ENCODE data around the gene CFDP1. TPM values are rescaled to one million over a fixed set of nuclear protein-coding genes. Genes with fewer than 3 reads are reported as not detected.

CFDP1 gene
- polyA plus RNA-seq, 2 of the 4 experiments (the other 2 are of a cell fraction): 70.2 to 72.8 TPM

- no peak for TF ChIP-seq ZSCAN20 (CRISPR knock-in tag; IDR thresholded peaks at IDR 0.05)
Measured at GRCh38 chr16:75343286-75343685, 90.0 kb downstream of the CFDP1 start (continued).

GRCh38 chr16:75342308-75342811 is 90.9 kb downstream of the CFDP1 start:
- H3K4me3 ChIP-seq: no peak overlapping the region
- H3K4me1 ChIP-seq: peaks cover 27% of the 10 kb centered on the region
- WGBS (ENCODE audit: missing lambda C conversion rate): 54% methylated on average over 2 of the region's 2 CpGs
- ATAC-seq: peak; percentile 34 to 60; a peak in 3 of 6 replicates
- no peaks in the 10 kb centered on the region for H3K9me3 ChIP-seq
- CTCF ChIA-PET: interaction anchor here (0.8 to 1.7 kb wide), 4 partner anchors 108 to 143 kb away, joined by 3 to 10 read pairs (median 4); no protein-coding TSS in a partner anchor
- POLR2A ChIA-PET: no interaction called here
- H3K27ac ChIP-seq: 0 out of 6 replicates have a peak overlapping the region, but pooled peaks of 1 of the 2 experiments have one; percentile 5
- DNase-seq (ENCODE audit: low read depth in 1 of 2, low spot score in 1 of 2): peak in 1 of 2 experiments; percentile 6
- TF ChIP-seq MAFK (IDR thresholded peaks at IDR 0.05; ENCODE audit: partially characterized antibody): peak; percentile 44
- TF ChIP-seq KDM5A (IDR thresholded peaks at IDR 0.05): no peak
- no peak for FAIRE-seq
- peak overlapping the region; percentile 47 for H3K4me2 ChIP-seq

GRCh38 chr16:75341564-75342307 is 91.6 kb downstream of the CFDP1 start:
- H3K27ac ChIP-seq: no peak overlapping the region
- ChIA-PET CTCF (interaction anchor here (0.8 to 1.7 kb wide), 3 partner anchors 108 to 142 kb away, joined by 3 to 5 read pairs (median 3); no protein-coding TSS in a partner anchor), POLR2A (no interaction called here)
- ATAC-seq: no peak
- no peak for DNase-seq (ENCODE audit: low read depth in 1 of 2, low spot score in 1 of 2)
- H3K4me2 ChIP-seq: peak overlapping the region; percentile 47
- peaks cover 27% of the 10 kb centered on the region for H3K4me1 ChIP-seq
- no peak for TF ChIP-seq CHD2 (IDR thresholded peaks at IDR 0.05; ENCODE audit: low read length, partially characterized antibody)
- no peak for TF ChIP-seq CEBPB (IDR thresholded peaks at IDR 0.05)
- TF ChIP-seq RARB (CRISPR knock-in tag; IDR thresholded peaks at IDR 0.05): no peak
- TF ChIP-seq JUNB (IDR thresholded peaks at IDR 0.05): no peak
- TF ChIP-seq, protein P1, sequence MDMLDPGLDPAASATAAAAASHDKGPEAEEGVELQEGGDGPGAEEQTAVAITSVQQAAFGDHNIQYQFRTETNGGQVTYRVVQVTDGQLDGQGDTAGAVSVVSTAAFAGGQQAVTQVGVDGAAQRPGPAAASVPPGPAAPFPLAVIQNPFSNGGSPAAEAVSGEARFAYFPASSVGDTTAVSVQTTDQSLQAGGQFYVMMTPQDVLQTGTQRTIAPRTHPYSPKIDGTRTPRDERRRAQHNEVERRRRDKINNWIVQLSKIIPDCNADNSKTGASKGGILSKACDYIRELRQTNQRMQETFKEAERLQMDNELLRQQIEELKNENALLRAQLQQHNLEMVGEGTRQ (IDR thresholded peaks at IDR 0.05): no peak
- no peak for TF ChIP-seq CBX8 (IDR thresholded peaks at IDR 0.05)
- no peak for TF ChIP-seq KDM1A (IDR thresholded peaks at IDR 0.05; ENCODE audit: low read depth)
- no peak for TF ChIP-seq NR3C1 (IDR thresholded peaks at IDR 0.05)
- no peak for TF ChIP-seq MAFK (IDR thresholded peaks at IDR 0.05; ENCODE audit: partially characterized antibody)
- no peak for TF ChIP-seq HES2 (IDR thresholded peaks at IDR 0.05)
- no peak for TF ChIP-seq ZNF302 (CRISPR knock-in tag; IDR thresholded peaks at IDR 0.05)
- no peak for TF ChIP-seq TP53 (CRISPR knock-in tag; IDR thresholded peaks at IDR 0.05)
- no peak for TF ChIP-seq ZSCAN20 (CRISPR knock-in tag; IDR thresholded peaks at IDR 0.05)
- TF ChIP-seq RAD21 (conservative IDR thresholded peaks at IDR 0.05 in 1 of 2, IDR thresholded peaks at IDR 0.05 in 1 of 2): no peak
- no peak for TF ChIP-seq CBX2 (IDR thresholded peaks at IDR 0.05; ENCODE audit: borderline replicate concordance, low read depth)
- TF ChIP-seq, protein P2, sequence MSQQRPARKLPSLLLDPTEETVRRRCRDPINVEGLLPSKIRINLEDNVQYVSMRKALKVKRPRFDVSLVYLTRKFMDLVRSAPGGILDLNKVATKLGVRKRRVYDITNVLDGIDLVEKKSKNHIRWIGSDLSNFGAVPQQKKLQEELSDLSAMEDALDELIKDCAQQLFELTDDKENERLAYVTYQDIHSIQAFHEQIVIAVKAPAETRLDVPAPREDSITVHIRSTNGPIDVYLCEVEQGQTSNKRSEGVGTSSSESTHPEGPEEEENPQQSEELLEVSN (IDR thresholded peaks at IDR 0.05; ENCODE audit: borderline replicate concordance, low read depth): no peak
- H3K9me3 ChIP-seq: no peaks in the 10 kb centered on the region
- FAIRE-seq: no peak
- H3K4me3 ChIP-seq: no peak overlapping the region
- 67% methylated on average over 4 of the region's 4 CpGs for WGBS (ENCODE audit: missing lambda C conversion rate)

DNA sequence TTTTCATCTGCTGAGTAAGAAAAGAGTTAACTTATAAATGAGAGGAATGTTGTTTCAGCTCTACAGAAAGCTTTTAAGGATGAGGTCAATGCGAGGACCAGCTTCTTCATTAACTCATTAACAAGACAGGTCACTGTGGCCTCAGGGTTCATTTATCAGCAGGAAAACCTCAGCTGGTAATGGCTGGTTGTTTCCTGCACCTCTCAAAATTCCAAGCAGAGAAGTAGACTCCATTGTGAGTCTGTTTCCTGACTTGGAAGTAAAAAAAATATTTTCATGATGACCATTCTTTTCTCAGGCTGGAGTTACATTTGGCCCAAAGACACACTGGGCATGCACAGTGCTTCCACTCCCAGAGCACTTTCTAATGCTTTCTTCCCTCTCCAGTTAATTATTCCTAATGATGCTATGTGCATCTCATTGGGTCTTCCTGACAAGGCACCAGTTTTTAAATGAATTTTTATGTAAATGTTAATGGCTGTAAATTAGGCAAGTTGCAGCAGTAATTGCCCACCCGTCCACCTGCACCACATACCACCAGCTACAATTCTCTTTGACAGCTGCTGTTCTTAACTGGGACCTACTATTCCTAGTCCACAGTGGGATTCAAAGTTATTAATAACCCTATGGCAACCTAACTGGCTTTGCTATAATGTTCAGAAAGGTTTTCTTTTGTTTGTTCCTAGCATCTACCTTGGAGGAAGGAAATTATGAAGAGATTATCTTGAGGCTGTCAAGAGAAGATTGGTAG is 92.4 kb downstream of the CFDP1 start:
- 69% methylated on average over 2 of the region's 2 CpGs for WGBS (ENCODE audit: missing lambda C conversion rate)
- peaks cover 27% of the 10 kb centered on the region for H3K4me1 ChIP-seq
- no peak for TF ChIP-seq EHMT2 (IDR thresholded peaks at IDR 0.05; ENCODE audit: low read depth)
- no peak for TF ChIP-seq ZFP36 (IDR thresholded peaks at IDR 0.05; ENCODE audit: borderline replicate concordance, partially characterized antibody)
- no peak for TF ChIP-seq RARB (CRISPR knock-in tag; IDR thresholded peaks at IDR 0.05)
- no peak for TF ChIP-seq JUN (IDR thresholded peaks at IDR 0.05)
- no peak for TF ChIP-seq EHF (CRISPR knock-in tag; IDR thresholded peaks at IDR 0.05)
- DNase-seq (ENCODE audit: low read depth in 1 of 2, low spot score in 1 of 2) (no peak), ATAC-seq (no peak), FAIRE-seq (no peak)
- CTCF ChIA-PET: interaction anchor here (0.8 to 1.7 kb wide), 3 partner anchors 58 to 142 kb away, joined by 3 to 5 read pairs (median 3); no protein-coding TSS in a partner anchor
- no peak overlapping the region for H3K4me3 ChIP-seq
- H3K4me2 ChIP-seq: no peak overlapping the region
- no peaks in the 10 kb centered on the region for H3K9me3 ChIP-seq
- H3K27ac ChIP-seq: no peak overlapping the region
- POLR2A ChIA-PET: no interaction called here
